Mesodermal cell (in vitro differentiated cells): ENCODE results near the gene NTF3.

Experiments
- H3K27ac ChIP-seq: 2 replicates; pipeline ENCODE4 v1.7.0; 2013; ENCODE audit warnings: mild to moderate bottlenecking, low read depth, low read length, moderate library complexity; ENCODE audit not compliant: severe bottlenecking
- H3K36me3 ChIP-seq: 2 replicates; pipeline ENCODE4 v1.7.1; 2013; ENCODE audit warnings: mild to moderate bottlenecking, low read length, moderate library complexity; ENCODE audit not compliant: control insufficient read depth, insufficient read depth
- H3K4me1 ChIP-seq: one replicate; pipeline ENCODE4 v1.7.1; 2013; ENCODE audit warnings: mild to moderate bottlenecking, low read length; ENCODE audit not compliant: insufficient read depth, control insufficient read depth, poor library complexity, severe bottlenecking
- H3K4me3 ChIP-seq: 2 replicates; pipeline ENCODE4 v1.7.0; 2013; ENCODE audit warnings: low read length, control low read depth, mild to moderate bottlenecking; ENCODE audit not compliant: insufficient read depth, poor library complexity, severe bottlenecking; ENCODE audit errors: extremely low read depth
- H3K9me3 ChIP-seq: 2 replicates; pipeline ENCODE4 v1.7.1; 2013; ENCODE audit warnings: mild to moderate bottlenecking, low read length, moderate library complexity; ENCODE audit not compliant: control insufficient read depth
- WGBS, 2 experiments: methylation state at CpG; one replicate each; pipeline ENCODE4 v1.1.5; 2013; ENCODE audit warnings: missing lambda C conversion rate in 2 of 2; ENCODE audit not compliant: insufficient coverage in 2 of 2; 5-methylcytosine and 5-hydroxymethylcytosine counted together

NTF3 gene

GRCh38 chr12:5458229-5459050 lies 26.5 kb downstream of the NTF3 start:
- 92 to 95% methylated on average over 8 of the region's 12 CpGs for WGBS, 2 experiments
- peaks cover 17% of the 10 kb centered on the region for H3K4me1 ChIP-seq
- no peaks in the 10 kb centered on the region for H3K36me3 ChIP-seq
- H3K27ac ChIP-seq: no peak overlapping the region
- H3K9me3 ChIP-seq: no peaks in the 10 kb centered on the region
- H3K4me3 ChIP-seq: no peak overlapping the region

DNA sequence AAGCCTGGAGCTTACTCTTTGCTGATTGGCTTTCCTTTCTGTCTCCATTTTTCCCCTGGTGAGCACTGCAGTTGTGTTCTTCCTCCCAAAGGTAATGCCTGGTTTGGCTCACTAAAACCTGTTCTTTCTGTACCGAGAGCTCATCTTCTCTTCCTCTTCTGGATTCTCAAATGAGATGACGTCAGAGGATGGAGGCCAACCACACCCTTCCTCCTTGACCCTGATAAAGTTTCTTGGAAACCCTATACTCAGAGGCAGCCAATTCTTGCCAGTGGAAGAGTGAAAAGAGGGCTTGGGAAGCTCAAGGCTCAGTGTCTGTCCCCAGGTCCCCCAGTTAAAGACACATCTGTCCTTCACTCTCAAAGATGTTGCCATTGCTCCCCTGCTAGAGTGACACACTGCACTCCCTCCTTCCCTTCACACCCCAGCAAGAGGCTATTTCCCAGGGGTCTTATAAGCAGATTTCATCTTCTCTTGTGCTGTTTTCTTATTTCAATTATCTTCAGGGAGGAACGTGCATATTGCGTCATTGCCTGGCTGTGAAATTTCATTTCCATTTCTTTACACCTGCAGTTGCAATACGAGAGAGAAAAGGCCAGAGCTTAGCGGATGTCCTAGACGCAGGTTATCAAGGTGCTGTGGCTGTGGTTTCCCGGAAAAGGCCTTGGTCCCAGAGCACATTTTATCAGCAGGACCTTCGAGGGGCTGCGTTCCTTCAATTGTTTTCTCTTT lies 27.3 kb downstream of the NTF3 start:
- WGBS, 2 experiments: 90 to 98% methylated on average over 8 to 9 of the region's 10 CpGs
- H3K36me3 ChIP-seq: no peaks in the 10 kb centered on the region
- no peak overlapping the region for H3K4me3 ChIP-seq
- no peaks in the 10 kb centered on the region for H3K9me3 ChIP-seq
- H3K4me1 ChIP-seq: peaks cover 23% of the 10 kb centered on the region
- H3K27ac ChIP-seq: no peak overlapping the region

DNA sequence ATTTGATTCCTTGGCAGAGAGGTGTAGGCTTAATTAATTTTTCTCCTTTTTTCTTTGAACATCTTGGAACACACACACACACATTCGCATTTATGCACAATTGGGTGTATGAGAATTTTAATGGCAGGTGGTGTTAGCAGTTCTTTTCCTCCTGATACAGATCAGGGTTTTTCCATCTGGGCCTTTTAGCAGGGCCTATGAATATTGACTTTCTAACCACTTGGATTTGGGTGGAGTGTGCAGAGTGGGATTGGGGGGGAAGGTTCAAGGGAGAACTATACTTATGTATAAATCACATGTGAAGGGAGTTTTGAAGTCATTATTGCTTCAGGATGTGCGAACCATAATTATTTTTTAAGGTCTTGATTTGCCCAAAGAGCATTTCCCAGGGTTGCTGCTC lies 28.9 kb downstream of the NTF3 start:
- WGBS, 2 experiments: 100% methylated on average over 1 of the region's 2 CpGs

GRCh38 chr12:5461966-5462365 lies 30.1 kb downstream of the NTF3 start:
- no CpG with 5 or more reads among the region's 1 CpG for WGBS, 2 experiments
- Histone ChIP-seq H3K36me3 (no peaks in the 10 kb centered on the region), H3K4me3 (no peak overlapping the region), H3K9me3 (no peaks in the 10 kb centered on the region), H3K4me1 (peaks cover 20% of the 10 kb centered on the region), H3K27ac (no peak overlapping the region)

More for the DNA sequence above, 28.9 kb downstream of the NTF3 start:
- no peak overlapping the region for H3K27ac ChIP-seq
- H3K4me1 ChIP-seq: peaks cover 24% of the 10 kb centered on the region
- H3K36me3 ChIP-seq: no peaks in the 10 kb centered on the region
- no peaks in the 10 kb centered on the region for H3K9me3 ChIP-seq
- H3K4me3 ChIP-seq: no peak overlapping the region

DNA sequence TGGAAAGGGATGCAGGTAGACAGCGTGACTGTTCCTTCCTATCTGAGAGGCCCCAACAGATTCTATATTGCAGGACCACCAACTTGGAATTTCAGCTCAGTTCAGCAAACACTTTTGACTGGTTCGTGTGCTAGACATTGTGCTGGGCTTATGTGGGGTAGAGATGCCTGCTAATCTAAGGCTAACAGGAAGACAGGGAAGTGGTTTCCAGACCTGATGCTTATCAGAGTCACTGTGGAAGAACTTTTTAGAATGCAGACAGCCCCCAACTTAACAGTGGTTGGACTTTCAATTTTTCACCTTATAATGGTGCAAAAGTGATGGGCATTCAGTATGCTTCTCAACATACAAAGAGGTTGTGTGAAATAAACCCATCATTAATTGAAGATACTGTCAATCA lies 32.2 kb downstream of the NTF3 start:
- H3K9me3 ChIP-seq: no peaks in the 10 kb centered on the region
- no peaks in the 10 kb centered on the region for H3K36me3 ChIP-seq
- no peak overlapping the region for H3K27ac ChIP-seq
- 92 to 100% methylated on average over 2 of the region's 2 CpGs for WGBS, 2 experiments
- H3K4me1 ChIP-seq: peaks cover 13% of the 10 kb centered on the region
- no peak overlapping the region for H3K4me3 ChIP-seq

GRCh38 chr12:5465384-5465783 lies 33.5 kb downstream of the NTF3 start:
- 100% methylated on average over 6 of the region's 6 CpGs for WGBS, 2 experiments

DNA sequence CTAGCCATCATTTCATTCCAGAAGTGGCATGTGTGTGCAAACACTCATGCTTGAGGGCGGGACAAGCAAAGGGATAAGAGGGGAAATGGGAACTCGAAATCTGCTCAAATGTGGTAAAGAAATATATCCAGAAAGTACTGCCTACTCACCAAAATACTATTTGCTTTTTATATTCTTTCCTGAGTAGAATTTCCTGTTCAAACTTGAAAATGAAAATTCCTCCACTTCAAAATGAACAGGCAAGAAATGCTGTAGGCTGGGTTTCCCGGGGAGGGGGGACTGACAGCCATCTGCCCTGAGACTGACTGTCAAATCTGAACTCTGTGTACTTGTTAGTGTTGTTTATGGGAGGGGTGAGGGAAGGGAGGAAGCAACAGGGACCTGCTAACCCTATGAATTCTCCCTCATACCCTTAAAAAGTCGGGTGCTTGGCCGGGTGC lies 34.6 kb downstream of the NTF3 start:
- Histone ChIP-seq H3K4me3 (no peak overlapping the region), H3K9me3 (no peaks in the 10 kb centered on the region), H3K36me3 (no peaks in the 10 kb centered on the region), H3K4me1 (peaks cover 13% of the 10 kb centered on the region), H3K27ac (no peak overlapping the region)
- WGBS, 2 experiments: 100% methylated on average over 2 of the region's 5 CpGs; no CpG with 5 or more reads in 1 of the 2 experiments

More at GRCh38 chr12:5465384-5465783, 33.5 kb downstream of the NTF3 start:
- Histone ChIP-seq H3K4me1 (peaks cover 13% of the 10 kb centered on the region), H3K9me3 (no peaks in the 10 kb centered on the region), H3K27ac (no peak overlapping the region), H3K4me3 (no peak overlapping the region), H3K36me3 (no peaks in the 10 kb centered on the region)

- Histone ChIP-seq H3K27ac (no peak overlapping the region), H3K4me1 (peaks cover 13% of the 10 kb centered on the region), H3K4me3 (no peak overlapping the region), H3K9me3 (no peaks in the 10 kb centered on the region), H3K36me3 (no peaks in the 10 kb centered on the region)
- WGBS, 2 experiments: no CpG with 5 or more reads among the region's 2 CpGs
Observed at GRCh38 chr12:5467931-5468330, 36.0 kb downstream of the NTF3 start.

- H3K36me3 ChIP-seq: no peaks in the 10 kb centered on the region
- WGBS, 2 experiments: 85 to 94% methylated on average over 7 of the region's 7 CpGs
Observed at GRCh38 chr12:5470221-5470620, 38.3 kb downstream of the NTF3 start.

GRCh38 chr12:5470703-5471102 lies 38.8 kb downstream of the NTF3 start:
- 93 to 100% methylated on average over 2 of the region's 2 CpGs for WGBS, 2 experiments
- no peak overlapping the region for H3K27ac ChIP-seq
- no peaks in the 10 kb centered on the region for H3K4me1 ChIP-seq
- no peak overlapping the region for H3K4me3 ChIP-seq
- H3K36me3 ChIP-seq: no peaks in the 10 kb centered on the region
- no peaks in the 10 kb centered on the region for H3K9me3 ChIP-seq

More at GRCh38 chr12:5470221-5470620, 38.3 kb downstream of the NTF3 start:
- no peaks in the 10 kb centered on the region for H3K4me1 ChIP-seq
- H3K9me3 ChIP-seq: no peaks in the 10 kb centered on the region
- H3K4me3 ChIP-seq: no peak overlapping the region
- H3K27ac ChIP-seq: no peak overlapping the region
